MM.1S (cell line): ENCODE measurements around the gene CLN6.

Experiments used
- DNase-seq: peaks from one replicate; pipeline ENCODE4 v3.0.0-alpha.2; 2015
- H2AFZ ChIP-seq: fragments of 300-600 bp; sonication (generic); 2 replicates; pipeline ENCODE4 v1.6.0; 2016; ENCODE audit warnings: antibody characterized with exemption, low read length
- H3F3A ChIP-seq: fragments of 300-600 bp; sonication (generic); 2 replicates; pipeline ENCODE4 v1.6.1; 2016; ENCODE audit warnings: mild to moderate bottlenecking, antibody characterized with exemption, low read length, moderate library complexity, mixed read lengths; ENCODE audit not compliant: insufficient read depth
- H3K27ac ChIP-seq: fragments of 300-600 bp; sonication (generic); 2 replicates; pipeline ENCODE4 v1.5.1; 2016; ENCODE audit warnings: mild to moderate bottlenecking, low read length
- H3K27me3 ChIP-seq: fragments of 300-600 bp; sonication (generic); replicated peaks from 2 replicates; pipeline ENCODE4 v1.6.0; 2016; ENCODE audit warnings: low read length; ENCODE audit not compliant: insufficient read depth
- H3K36me3 ChIP-seq: fragments of 300-600 bp; sonication (generic); replicated peaks from 2 replicates; pipeline ENCODE4 v1.6.1; 2016; ENCODE audit warnings: mild to moderate bottlenecking, low read length, mixed read lengths; ENCODE audit not compliant: insufficient read depth
- H3K4me1 ChIP-seq: fragments of 300-600 bp; sonication (generic); 2 replicates; pipeline ENCODE4 v1.6.1; 2016; ENCODE audit warnings: low read length, mixed read lengths
- H3K4me2 ChIP-seq: fragments of 300-600 bp; sonication (generic); 2 replicates; pipeline ENCODE4 v1.6.0; 2016; ENCODE audit warnings: low read depth, low read length
- H3K4me3 ChIP-seq: fragments of 300-600 bp; sonication (generic); 2 replicates; pipeline ENCODE4 v1.5.1; 2016; ENCODE audit warnings: low read length, mixed read lengths
- H3K79me2 ChIP-seq: fragments of 300-600 bp; sonication (generic); 2 replicates; pipeline ENCODE4 v1.6.1; 2016; ENCODE audit warnings: mixed run types, low read length, mixed read lengths
- H3K9ac ChIP-seq: fragments of 300-600 bp; sonication (generic); 2 replicates; pipeline ENCODE4 v1.6.1; 2016; ENCODE audit warnings: low read length, mixed read lengths
- H3K9me2 ChIP-seq: fragments of 300-600 bp; sonication (generic); replicated peaks from 2 replicates; pipeline ENCODE4 v1.6.1; 2016; ENCODE audit warnings: mild to moderate bottlenecking, low read length, mixed read lengths; ENCODE audit not compliant: insufficient read depth
- H3K9me3 ChIP-seq: fragments of 300-600 bp; sonication (generic); replicated peaks from 2 replicates; pipeline ENCODE4 v1.6.1; 2016; ENCODE audit warnings: mild to moderate bottlenecking, low read length, mixed read lengths; ENCODE audit not compliant: insufficient read depth
- H4K20me1 ChIP-seq: fragments of 300-600 bp; sonication (generic); 2 replicates; pipeline ENCODE4 v1.6.1; 2016; ENCODE audit warnings: mild to moderate bottlenecking, low read length, moderate library complexity, mixed read lengths; ENCODE audit not compliant: insufficient read depth
- EZH2 ChIP-seq: fragments of 300-600 bp; sonication (generic); optimal IDR thresholded peaks from 2 replicates; pipeline ENCODE3; 2017; ENCODE audit warnings: low read depth, mild to moderate bottlenecking, antibody characterized with exemption, low read length, mixed read lengths
- EZH2phosphoT487 ChIP-seq: fragments of 300-600 bp; sonication (generic); IDR thresholded peaks from 2 replicates; pipeline ENCODE4 v1.6.1; 2018; ENCODE audit warnings: antibody characterized with exemption, low read length
- TF ChIP-seq, protein P1 (sequence below): fragments of 300-600 bp; sonication (generic); IDR thresholded peaks from 2 replicates; pipeline ENCODE4 v1.5.1; 2016; ENCODE audit warnings: antibody characterized with exemption, low read length, mixed read lengths

The CLN6 gene

DNA sequence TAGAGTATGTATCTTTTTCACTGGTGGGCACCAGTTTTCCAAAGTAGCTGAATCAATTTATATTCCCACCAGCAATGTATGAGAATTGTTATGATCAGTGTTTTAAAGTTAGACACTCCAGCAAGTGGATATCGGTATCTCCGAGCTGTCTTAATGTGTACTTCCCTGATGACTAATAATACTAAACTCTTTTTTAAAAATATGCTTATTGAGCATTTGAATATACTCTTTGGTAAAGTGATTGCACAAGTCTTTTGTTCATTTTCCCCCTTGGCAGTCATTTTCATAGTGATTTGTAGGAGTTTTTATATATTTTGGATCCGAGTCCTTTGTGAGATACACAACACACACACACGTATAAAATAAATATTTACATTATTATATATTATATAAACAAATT is 35.6 kb upstream of the CLN6 start:
- no peaks in the 10 kb centered on the region for H3K36me3 ChIP-seq
- H3F3A ChIP-seq = no peaks in the 10 kb centered on the region
- H3K79me2 ChIP-seq = no peaks in the 10 kb centered on the region
- H4K20me1 ChIP-seq = no peaks in the 10 kb centered on the region
- H3K4me3 ChIP-seq = no peak overlapping the region
- TF ChIP-seq EZH2phosphoT487 = no peak
- TF ChIP-seq, protein P1, sequence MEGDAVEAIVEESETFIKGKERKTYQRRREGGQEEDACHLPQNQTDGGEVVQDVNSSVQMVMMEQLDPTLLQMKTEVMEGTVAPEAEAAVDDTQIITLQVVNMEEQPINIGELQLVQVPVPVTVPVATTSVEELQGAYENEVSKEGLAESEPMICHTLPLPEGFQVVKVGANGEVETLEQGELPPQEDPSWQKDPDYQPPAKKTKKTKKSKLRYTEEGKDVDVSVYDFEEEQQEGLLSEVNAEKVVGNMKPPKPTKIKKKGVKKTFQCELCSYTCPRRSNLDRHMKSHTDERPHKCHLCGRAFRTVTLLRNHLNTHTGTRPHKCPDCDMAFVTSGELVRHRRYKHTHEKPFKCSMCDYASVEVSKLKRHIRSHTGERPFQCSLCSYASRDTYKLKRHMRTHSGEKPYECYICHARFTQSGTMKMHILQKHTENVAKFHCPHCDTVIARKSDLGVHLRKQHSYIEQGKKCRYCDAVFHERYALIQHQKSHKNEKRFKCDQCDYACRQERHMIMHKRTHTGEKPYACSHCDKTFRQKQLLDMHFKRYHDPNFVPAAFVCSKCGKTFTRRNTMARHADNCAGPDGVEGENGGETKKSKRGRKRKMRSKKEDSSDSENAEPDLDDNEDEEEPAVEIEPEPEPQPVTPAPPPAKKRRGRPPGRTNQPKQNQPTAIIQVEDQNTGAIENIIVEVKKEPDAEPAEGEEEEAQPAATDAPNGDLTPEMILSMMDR = no peak
- no peak for TF ChIP-seq EZH2
- no peaks in the 10 kb centered on the region for H3K4me1 ChIP-seq
- H3K27ac ChIP-seq = no peak overlapping the region
- no peak for DNase-seq
- no peak overlapping the region for H2AFZ ChIP-seq
- H3K9me3 ChIP-seq = no peaks in the 10 kb centered on the region
- H3K9me2 ChIP-seq = no peaks in the 10 kb centered on the region
- H3K4me2 ChIP-seq = no peak overlapping the region
- no peaks in the 10 kb centered on the region for H3K27me3 ChIP-seq
- no peak overlapping the region for H3K9ac ChIP-seq

DNA sequence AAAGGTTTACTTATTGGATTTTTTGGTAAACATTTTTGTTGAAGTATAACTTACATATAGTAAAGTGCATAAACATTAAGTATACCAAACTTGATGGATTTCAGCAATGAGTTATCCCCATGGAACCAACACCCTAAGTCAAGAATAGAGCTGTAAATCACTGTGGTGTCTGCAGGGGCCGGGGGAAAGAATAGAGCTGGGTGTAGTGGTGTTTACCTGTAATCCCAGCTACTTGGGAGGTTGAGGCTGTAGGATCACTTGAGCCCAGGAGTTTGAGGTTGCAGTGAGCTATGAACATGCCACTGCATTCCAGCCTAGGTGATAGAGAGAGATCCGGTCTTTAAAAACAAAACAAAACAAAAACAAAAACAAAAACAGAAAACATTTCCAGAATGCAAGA is 34.8 kb upstream of the CLN6 start:
- no peaks in the 10 kb centered on the region for H3K9me3 ChIP-seq
- no peaks in the 10 kb centered on the region for H4K20me1 ChIP-seq
- H3K9ac ChIP-seq = no peak overlapping the region
- no peak overlapping the region for H3K4me3 ChIP-seq
- no peaks in the 10 kb centered on the region for H3K79me2 ChIP-seq
- no peaks in the 10 kb centered on the region for H3F3A ChIP-seq
- no peaks in the 10 kb centered on the region for H3K9me2 ChIP-seq
- no peak for DNase-seq
- H3K4me2 ChIP-seq = no peak overlapping the region
- no peaks in the 10 kb centered on the region for H3K4me1 ChIP-seq
- no peak overlapping the region for H2AFZ ChIP-seq
- no peaks in the 10 kb centered on the region for H3K36me3 ChIP-seq
- no peak overlapping the region for H3K27ac ChIP-seq
- no peaks in the 10 kb centered on the region for H3K27me3 ChIP-seq
- TF ChIP-seq EZH2phosphoT487 (no peak), EZH2 (no peak)
- TF ChIP-seq, protein P1 = no peak

- Histone ChIP-seq H3K27ac (no peak overlapping the region), H3K4me1 (no peaks in the 10 kb centered on the region), H3K36me3 (no peaks in the 10 kb centered on the region), H3F3A (no peaks in the 10 kb centered on the region), H3K27me3 (no peaks in the 10 kb centered on the region), H3K4me2 (no peak overlapping the region), H3K9ac (no peak overlapping the region), H3K9me3 (no peaks in the 10 kb centered on the region), H3K79me2 (no peaks in the 10 kb centered on the region), H3K4me3 (no peak overlapping the region), H4K20me1 (no peaks in the 10 kb centered on the region), H3K9me2 (no peaks in the 10 kb centered on the region), H2AFZ (no peak overlapping the region)
- DNase-seq = no peak
- no peak for TF ChIP-seq EZH2
- TF ChIP-seq, protein P1 = no peak
- TF ChIP-seq EZH2phosphoT487 = no peak
Measured at GRCh38 chr15:68262514-68263356, 33.2 kb upstream of the CLN6 start.
